GM18517 (cell line): Measurements from ENCODE around the gene EFNA4.

Source experiments
- ATAC-seq: cut with Tn5 transposase; IDR thresholded peaks from one replicate; pipeline ENCODE4 v1.9.1; 2021; ENCODE audit warnings: mild to moderate bottlenecking, moderate library complexity; ENCODE audit not compliant: unreplicated experiment

Gene EFNA4

DNA sequence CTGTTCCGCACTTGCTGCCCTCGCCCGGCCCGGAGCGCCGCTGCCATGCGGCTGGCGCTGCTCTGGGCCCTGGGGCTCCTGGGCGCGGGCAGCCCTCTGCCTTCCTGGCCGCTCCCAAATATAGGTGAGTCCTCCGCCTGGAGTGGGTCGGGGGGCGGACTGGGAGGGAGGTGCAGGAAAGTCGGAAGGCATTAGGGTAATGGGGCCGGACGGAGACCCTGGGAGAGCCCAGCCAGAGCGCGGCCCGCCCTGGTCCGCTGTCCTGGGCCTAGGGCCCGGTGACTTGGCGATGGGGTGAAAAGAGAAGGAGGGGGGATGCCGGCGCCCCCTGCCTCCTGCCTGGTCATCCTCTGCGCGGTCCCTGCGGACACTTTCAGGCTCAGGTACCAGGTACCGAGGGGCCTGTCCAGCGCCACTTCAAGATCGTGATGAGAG lies 12.2 kb upstream of the EFNA4 start:
- ATAC-seq, result peak; percentile 34

DNA sequence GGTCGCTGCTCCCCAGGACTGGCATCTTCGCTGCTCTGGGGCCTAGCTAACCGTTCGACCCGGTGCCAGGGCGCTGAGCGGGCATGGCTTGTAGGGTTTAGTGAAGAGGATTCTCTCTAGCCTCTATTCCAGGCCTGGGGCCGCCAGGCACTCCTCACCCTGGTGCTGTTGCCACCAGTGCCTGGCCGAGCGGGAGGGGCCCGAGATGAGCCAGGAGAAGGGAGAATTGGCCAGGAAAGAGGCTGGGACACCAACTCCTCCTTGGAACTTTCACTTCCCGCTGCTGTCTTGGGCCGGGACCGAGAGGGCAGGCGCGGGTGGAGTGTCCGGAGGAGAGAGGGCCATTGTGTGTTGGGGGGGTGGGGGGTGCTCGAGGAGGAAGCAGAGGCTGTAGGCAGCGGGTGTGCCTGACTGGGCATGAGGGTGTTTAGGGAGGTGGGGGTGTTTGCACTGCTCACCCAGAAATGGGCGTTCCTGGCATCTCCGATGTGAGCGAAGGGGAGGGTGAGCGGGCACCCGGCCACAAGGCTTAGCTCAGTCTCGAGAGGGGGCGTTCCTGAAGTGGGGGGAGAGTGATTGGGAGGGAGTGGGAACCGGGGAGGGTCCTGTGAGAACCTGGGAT lies 11.7 kb upstream of the EFNA4 start:
- ATAC-seq, result no peak

DNA sequence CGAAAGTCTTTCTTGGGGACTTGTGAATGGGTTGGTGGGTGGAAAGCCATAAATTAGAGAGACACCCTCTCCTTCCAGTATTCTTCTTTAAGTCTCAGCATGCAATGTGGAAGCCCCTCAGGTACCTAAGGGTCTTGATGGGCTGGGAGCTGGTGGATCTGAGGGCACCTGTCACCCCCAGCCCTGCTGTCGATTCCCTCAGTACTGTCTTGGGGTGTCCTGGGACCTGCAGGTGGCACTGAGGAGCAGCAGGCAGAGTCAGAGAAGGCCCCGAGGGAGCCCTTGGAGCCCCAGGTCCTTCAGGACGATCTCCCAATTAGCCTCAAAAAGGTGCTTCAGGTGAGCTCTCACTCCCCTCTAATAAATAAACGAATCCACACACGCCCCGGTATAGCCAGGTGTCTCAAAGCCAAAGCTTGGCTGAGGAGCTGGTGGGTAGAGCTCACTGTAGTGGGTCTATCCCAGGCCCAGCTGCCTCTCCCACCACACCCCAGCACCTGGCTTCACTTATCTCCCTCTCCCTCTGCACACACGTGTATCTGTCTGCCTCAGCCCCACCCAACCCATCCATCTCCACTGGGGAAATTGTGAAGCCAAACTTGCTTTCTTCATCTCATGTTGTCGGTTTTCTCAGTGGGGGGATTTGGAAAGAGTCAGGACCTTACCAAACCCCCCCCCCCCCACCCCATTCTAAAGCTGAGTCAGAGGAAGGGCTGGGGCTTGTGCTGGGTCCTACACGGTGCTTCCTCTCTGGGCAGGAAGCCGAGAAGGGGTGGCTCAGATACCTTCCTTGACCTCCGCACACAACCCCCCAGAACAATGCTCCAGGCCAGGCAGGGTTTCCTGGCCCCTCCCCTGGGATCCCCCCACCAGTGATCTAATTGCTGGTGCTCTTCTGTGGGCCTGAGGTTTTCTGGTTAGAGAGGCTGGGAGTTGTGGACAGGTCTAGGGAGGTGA lies 10.8 kb upstream of the EFNA4 start:
- no peak for ATAC-seq

DNA sequence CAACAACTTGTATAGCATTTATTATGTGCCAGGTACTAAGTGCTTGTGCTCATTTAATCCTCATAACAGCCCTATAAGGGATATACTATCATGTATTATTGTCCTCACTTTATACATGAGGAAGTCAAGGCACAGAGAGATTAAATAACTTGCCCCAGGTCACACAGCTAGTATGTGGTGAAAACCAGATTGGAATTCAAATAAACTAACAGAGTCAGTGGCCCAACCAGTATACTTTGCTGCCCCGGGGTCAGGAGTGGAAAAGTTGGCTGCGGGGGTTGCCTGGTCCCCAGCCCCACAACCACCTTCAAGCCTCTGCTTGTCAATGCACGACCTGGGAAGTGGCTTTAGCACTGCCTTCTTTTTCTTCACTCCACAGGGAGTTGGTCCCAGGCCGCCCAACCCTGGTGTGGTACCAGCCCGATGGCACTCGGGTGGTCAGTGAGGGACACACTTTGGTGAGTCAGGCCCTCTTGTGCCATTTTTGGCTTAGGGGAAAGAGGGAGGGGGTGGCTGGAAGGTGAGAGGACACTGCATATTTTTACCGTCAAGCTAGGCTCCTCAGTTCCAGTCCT lies 9.9 kb upstream of the EFNA4 start:
- ATAC-seq, result no peak

DNA sequence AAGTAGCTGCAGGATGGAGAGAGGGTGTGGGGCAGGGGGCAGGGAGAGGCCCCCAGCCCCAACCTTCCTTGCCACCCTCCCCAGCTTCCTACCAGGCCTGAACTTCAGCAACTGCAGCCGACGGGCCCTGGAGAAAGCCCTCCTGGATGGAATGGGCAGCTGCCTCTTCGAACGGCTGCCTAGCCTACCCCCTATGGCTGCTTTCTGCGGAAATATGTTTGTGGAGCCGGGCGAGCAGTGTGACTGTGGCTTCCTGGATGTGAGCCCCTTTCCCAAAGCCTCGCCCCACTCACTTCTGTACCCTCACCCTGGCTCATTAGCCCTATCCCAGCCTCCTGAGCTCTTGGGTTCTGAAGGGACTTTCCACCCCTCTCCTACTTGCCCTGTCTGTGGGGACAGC lies 6.4 kb upstream of the EFNA4 start:
- ATAC-seq, result no peak

DNA sequence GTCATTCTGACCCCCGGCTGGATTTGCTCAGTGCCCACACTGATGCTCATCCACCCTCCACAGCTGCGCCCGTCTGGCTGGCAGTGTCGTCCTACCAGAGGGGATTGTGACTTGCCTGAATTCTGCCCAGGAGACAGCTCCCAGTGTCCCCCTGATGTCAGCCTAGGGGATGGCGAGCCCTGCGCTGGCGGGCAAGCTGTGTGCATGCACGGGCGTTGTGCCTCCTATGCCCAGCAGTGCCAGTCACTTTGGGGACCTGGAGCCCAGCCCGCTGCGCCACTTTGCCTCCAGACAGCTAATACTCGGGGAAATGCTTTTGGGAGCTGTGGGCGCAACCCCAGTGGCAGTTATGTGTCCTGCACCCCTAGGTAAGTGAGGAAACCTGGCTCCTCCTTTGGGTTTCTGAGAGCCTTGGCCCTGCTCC lies 5.7 kb upstream of the EFNA4 start:
- no peak for ATAC-seq

DNA sequence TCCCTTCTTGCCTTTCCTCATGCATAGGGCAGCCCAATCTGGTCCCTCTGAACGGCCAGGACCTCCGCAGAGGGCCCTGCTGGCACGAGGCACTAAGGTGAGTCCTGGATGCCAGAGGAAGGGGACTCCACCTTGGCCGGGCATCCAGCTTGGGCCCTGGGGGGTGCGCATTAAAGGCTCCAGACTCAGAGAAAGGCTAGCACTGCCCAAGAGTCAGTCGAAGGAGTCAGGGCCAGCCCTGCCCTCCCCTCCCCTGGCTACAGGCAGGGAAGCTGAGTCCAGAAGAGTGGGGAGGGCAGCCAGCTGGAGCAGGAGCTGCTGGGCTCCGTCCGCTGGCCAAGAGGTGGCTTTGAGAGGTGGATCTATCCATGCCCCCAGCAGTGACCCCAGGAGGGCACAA lies 2.8 kb upstream of the EFNA4 start:
- ATAC-seq, result no peak

DNA sequence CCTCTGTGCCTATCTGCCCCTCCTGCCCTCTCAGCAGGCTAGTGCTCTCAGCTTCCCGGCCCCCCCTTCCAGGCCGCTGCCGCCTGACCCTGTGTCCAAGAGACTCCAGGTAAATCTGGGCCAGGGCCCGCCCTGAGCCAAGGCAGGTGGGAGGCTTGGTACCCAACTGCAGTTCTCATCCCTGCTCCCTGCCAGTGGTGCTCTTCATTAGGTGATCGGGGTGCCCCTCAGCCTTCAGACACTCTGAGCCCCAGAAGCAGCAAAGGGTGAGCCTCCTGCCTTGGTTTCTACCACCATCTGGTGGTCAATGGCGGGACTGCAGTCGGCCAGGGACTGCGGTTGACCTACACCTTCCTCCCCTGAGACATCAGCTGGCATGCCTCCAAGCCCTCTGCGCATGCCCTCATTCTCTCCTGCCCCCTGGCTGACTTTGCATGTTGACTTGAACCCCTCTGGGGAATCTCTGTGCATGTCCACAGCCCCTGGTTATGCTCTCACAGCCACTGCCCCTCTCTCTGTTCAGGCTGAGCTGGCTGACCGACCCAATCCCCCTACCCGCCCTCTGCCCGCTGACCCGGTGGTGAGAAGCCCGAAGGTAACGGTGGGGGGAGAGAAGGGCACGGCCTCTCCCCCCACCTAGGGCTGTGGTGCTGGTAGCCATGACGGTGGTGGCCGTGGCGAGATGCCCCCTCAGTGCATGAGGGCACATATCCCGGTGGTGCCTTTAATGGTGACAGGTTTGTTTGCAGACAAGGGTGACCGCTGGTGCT lies 2.0 kb upstream of the EFNA4 start:
- peak; percentile 46 for ATAC-seq

DNA sequence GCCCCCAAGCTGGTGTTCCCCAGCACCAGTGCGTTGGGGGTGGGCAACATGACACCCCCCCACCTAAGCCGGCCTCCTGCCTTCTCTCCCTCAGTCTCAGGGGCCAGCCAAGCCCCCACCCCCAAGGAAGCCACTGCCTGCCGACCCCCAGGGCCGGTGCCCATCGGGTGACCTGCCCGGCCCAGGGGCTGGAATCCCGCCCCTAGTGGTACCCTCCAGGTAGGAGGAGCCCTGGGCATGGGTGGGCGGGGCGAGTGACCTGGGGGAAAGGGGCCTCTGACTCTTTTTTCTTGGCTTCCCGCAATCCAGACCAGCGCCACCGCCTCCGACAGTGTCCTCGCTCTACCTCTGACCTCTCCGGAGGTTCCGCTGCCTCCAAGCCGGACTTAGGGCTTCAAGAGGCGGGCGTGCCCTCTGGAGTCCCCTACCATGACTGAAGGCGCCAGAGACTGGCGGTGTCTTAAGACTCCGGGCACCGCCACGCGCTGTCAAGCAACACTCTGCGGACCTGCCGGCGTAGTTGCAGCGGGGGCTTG lies 1.3 kb upstream of the EFNA4 start:
- no peak for ATAC-seq

DNA sequence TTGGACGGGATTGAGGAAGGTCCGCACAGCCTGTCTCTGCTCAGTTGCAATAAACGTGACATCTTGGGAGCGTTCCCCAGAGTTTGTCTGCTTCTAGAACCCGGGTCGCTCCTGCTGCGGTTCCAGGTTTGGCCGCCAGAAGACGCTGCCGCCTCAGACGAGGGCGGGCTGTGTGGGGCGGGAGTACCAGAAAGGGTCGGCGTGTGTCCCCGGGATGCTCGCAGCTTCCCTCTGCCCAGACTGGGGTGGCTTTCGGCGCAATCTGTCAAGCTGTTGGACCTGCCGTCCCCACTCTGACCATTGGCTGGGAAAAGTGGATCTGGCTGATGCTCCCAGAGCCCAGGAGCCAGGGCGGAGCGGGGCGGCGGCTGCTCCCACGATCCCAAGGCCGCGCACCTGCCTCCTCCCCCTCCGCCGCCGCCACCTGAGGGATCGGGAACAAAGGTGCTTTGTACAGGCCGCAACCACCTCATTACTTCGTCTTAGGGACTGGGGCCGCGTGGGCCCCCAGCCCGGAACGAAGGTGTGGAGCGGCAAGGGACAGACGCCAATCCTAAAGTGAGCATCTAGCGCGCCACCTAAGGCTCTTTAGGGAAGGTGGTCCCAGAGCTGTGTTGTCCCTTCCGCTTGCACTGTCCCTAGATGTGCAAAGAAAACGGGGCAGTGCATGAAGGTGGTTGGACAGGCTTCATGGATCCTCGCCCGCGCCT lies 683 bp upstream of the EFNA4 start:
- no peak for ATAC-seq

DNA sequence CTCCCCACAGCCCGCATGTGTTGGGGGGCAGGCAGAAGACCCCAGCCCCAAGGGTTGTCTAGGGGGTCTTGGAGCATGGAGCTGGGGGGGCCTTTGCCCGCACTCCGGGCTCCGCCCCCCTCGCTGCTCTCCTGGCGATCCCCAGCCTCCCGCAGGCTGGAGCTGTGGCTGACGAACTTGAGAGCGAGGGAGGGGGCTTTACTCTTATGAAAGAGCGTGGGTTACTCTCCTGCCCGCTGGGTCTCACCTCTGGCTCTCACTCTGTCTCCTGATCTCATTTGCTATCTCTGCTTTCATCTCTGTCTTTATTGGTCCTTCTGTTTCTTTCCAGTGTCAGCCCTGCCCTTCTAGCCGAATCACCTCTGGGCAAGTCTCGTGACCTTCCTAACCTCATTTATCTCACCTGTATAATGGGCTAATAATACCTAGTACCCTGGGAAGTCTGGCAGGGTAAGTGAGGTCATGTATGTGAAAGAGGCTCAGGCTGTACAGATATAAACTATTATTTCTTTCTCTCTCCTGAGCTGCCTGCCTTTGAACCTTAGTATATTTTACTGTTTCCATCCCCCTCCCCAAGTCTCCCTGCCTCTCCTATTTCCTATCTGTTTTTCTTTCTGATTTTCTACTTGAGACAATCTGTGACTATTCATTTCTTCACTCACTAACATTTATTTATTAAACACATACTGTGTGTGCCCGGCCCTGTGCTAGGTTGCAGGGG lies 731 bp downstream of the EFNA4 start:
- no peak for ATAC-seq

DNA sequence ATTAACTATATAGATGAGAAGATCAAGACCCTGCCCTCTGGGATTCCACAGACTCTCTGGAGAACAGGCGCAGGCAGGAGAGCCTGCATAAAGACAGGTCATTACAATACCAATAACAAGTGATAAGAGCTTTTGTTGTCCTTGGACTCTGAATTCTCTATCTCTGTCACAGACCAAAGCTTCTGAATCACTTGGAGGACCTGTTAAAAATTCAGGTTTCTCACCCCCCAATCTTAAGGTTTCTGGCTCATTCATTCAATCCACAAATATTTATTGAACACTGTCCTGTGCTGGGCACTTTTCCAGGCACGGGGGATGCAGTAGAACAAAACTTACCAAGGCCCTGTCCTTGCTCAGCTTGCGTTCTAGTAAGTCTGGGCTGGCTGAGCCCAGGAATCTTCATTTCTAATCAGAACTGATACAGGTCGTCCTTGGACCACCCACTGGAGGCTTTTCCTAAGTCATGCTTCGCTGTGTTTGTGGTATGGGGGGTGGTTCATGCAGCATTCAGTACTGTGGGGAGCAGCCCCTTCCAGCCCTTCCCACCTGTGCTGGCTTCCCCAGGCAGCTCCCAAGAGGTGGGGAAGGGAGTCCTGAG lies 1.4 kb downstream of the EFNA4 start:
- ATAC-seq, result no peak

DNA sequence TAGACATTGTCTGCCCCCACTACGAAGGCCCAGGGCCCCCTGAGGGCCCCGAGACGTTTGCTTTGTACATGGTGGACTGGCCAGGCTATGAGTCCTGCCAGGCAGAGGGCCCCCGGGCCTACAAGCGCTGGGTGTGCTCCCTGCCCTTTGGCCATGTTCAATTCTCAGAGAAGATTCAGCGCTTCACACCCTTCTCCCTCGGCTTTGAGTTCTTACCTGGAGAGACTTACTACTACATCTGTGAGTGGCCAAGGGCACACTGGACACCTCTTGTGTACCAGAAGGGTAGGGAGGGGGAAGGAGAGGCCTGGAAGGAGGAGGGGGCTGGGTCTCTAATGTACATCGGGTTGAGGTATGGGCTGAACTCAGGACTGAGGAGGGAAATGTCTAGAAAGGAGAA lies 3.2 kb downstream of the EFNA4 start:
- ATAC-seq, result no peak

DNA sequence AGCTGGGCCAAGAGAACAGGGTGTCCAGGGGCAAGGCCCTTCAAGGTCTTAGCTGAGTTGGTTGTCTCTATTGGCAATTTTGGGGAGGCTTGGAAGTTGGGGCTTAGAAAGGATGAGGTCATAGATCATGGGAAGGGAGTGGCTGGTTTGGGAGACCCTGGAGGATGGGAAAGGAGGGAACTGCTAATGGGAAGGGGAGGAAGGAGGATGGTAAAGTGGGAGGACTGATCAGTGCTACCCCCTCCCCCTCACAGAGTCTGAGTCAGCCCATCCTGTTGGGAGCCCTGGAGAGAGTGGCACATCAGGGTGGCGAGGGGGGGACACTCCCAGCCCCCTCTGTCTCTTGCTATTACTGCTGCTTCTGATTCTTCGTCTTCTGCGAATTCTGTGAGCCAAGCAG lies 5.1 kb downstream of the EFNA4 start:
- no peak for ATAC-seq

DNA sequence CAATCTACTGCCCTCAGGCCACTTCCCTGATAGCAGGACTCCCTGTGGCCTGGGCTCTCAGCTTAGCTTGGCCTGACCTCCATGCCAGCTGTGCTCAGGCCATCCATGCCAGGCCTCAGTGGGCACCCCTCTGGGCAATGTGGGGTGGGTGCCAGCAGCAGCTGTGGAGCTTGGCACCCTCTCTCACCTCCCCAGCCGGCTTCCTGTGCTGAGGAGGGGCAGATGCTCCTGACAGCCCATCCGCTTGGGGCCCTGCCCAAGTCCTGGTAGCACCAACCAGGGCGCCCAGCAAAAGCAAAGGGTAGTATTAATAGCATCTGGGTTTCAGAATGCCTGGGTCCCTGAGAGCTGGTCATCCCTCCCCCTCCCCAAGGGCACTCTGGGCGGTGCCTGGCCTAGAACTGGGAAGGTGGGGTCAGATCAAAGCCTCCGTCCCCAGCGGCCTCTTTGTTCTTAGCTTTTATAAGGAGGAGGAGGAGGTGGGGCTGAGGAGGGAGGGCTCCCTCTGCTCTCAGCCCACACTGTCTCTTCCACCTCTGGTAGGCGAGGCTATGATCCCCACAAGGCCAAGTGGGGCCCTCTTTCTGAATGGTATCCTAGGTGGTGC lies 6.1 kb downstream of the EFNA4 start:
- no peak for ATAC-seq

DNA sequence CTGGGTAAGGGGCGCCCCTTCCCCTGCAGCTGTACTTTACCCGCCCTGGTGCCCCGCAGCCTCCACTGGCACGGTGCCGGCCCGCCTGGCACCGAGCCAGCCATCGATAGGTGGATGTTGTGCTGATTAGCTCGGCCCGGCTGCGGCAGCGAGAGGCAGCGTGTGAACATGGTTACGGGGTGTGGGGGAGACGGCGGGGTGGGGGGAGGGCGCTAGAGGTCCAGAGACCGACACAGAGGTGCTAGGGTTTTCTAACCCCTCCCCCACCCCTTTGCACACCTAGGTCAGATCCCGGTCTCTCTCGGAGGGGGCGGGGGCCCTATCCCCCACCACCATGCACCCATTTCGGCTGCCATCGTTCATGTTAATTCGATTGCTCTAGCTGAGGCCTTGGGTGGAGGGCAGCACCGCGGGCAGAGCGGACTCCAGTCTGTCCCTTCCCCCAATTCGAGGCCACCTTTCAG lies 6.7 kb downstream of the EFNA4 start:
- no peak for ATAC-seq

DNA sequence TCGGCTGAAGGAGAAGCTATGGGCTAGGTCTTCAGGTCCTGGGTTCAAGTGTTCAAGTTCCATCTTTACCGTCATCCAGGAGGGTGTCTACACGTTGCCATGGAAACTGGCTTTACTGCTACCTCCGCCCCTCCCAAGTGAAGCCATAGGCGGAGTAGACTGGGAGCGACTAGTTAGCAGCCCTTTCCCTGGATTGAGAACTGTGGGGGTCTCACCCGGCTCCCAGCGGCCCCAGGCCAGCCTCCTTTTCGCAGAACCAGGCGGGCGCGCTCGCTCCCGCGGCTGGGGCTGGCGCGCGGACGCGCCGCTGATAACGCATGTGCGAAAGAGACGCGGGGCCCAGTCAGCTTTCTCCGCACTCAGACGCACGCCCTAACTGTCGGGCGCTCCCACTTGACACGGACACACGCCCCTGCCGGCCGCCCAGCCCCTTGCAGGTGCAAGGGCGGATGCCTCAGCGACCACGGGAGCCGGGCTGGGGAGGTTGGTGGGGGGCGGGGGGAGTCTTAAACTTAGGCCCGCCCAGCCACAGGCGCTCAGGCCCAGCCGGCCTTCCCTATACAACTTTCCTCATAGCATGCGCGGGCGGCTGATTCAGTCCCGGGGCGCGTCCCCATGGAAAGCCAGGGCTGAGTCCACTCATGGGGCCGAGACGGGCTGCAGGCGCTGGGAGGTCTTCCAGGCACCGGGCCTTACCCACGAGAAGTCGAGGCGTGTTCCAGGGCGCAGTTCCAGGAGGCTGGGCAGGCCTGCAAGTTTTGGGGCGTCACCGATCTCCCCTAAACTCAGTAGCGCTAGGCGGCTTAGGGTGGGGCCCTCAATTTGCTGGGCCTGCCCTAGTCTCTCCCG lies 7.4 kb downstream of the EFNA4 start:
- ATAC-seq, result no peak

DNA sequence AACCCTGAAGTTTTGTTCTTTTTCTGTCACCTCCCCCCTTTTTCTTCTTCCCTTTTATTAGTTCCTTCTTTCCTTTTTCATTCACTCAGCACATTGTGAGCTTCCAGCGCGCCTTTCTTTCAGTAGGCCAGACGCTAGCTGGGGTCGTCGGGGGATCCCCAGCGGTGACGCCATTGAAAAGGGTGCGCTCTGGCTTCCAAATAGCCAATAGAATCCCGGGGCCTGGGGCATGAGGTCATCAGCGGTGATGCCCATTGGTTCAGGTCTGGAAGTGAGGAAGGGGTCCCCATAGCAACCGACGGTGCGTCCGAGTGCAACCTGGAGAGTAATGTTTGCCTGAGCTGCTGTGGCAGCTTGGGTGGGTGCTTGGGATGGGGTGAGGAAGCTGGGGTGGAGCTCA lies 8.2 kb downstream of the EFNA4 start:
- ATAC-seq, result no peak
